ENCODE data around the gene KDM6A. TPM values are rescaled to one million over a fixed set of nuclear protein-coding genes. Genes with fewer than 3 reads are reported as not detected.
A peak's percentile ranks its signal among the peaks of the same experiment; 100 is the strongest.

KDM6A gene
- total RNA-seq, 4 donors from 2014 or later: 24.4 to 29.7 (median 26.8) TPM

DNA sequence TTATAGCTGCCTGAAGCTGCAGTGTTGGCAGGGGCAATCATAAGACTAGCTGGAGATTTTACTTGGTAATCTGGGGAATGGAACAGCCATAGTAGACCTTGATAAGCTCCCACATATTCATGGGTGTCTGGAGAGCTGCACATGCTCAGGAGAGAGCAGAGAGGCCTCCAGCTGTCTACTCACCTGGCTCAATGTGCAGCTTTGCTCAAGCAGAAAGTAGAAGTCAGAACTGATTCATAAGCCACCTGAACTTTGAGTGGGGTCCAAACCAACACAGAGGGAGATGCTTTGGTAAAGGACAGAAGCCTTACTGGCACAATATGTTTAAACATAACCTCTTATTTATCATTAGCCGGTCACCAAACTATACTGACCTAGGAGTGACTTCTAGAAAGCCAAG is 54.4 kb downstream of the KDM6A start:
- Histone ChIP-seq H3K27me3 (no peaks in the 10 kb centered on the region), H3K4me1 (peaks cover 0 to 11% (median 0%) of the 10 kb centered on the region in 3 donors), H3K36me3 (no peaks in the 10 kb centered on the region), H3K9me3 (no peaks in the 10 kb centered on the region), H3K4me3 (no peak overlapping the region), H3K27ac (no peak overlapping the region)
- 27 to 83% methylated on average over 1 of the region's 1 CpG for WGBS, 2 donors
- DNase-seq: no peak
- TF ChIP-seq, protein P1, sequence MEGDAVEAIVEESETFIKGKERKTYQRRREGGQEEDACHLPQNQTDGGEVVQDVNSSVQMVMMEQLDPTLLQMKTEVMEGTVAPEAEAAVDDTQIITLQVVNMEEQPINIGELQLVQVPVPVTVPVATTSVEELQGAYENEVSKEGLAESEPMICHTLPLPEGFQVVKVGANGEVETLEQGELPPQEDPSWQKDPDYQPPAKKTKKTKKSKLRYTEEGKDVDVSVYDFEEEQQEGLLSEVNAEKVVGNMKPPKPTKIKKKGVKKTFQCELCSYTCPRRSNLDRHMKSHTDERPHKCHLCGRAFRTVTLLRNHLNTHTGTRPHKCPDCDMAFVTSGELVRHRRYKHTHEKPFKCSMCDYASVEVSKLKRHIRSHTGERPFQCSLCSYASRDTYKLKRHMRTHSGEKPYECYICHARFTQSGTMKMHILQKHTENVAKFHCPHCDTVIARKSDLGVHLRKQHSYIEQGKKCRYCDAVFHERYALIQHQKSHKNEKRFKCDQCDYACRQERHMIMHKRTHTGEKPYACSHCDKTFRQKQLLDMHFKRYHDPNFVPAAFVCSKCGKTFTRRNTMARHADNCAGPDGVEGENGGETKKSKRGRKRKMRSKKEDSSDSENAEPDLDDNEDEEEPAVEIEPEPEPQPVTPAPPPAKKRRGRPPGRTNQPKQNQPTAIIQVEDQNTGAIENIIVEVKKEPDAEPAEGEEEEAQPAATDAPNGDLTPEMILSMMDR (IDR thresholded peaks at IDR 0.05): no peak
- no peak for TF ChIP-seq POLR2A (IDR thresholded peaks at IDR 0.05)
- intact Hi-C loops (cut with DNase I): no loop called here

DNA sequence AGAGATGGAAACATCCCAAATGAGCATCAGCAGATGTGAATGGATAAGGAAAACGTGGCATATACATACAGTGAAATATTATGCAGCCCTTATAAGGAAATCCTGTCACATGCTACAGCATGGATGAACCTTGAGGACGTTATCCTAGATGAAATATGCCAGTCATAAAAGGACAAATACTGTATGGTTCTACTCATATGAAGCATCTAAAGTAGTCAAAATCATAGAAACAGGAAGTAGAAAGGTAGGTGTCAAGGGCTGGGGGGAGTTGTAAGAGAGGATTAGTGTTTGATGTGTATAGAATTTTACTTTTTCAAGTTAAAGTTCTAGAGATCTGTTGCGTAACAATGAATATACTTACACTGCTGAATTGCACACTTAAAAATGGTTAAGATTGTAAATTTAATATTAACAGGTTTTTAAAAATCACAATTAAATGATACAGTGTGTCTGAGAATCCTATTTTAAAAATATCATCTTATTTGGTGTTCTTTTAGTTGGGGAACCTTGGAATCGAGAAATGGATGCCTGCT is 58.5 kb downstream of the KDM6A start:
- Histone ChIP-seq H3K9me3 (no peaks in the 10 kb centered on the region), H3K27me3 (no peaks in the 10 kb centered on the region), H3K4me1 (peaks cover 0 to 25% (median 4%) of the 10 kb centered on the region in 3 donors), H3K4me3 (no peak overlapping the region), H3K27ac (no peak overlapping the region), H3K36me3 (no peaks in the 10 kb centered on the region)
- no peak for DNase-seq
- WGBS, 2 donors: 87 to 92% methylated on average over 4 of the region's 4 CpGs
- intact Hi-C loops (cut with DNase I): no loop called here
- no peak for TF ChIP-seq POLR2A (IDR thresholded peaks at IDR 0.05)
- TF ChIP-seq, protein P1 (IDR thresholded peaks at IDR 0.05): no peak

DNA sequence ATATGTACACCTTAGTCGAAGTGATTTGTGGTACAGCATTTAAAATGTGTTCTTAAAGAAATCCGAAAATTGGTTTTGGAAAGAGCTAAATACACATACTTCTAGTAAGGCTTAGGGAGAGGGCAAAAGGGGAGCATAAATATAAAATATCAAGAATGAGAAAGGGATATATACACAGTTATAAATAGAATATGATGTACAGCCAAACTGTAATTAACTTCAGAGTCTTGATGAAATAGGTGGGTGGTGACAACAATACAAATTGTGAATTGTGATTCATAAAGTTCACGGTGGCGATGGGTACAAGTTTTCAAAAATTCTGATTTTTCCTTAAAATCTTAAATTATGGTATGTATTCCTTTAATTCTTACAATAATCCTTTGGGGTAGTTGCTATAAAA is 62.2 kb downstream of the KDM6A start:
- no peak overlapping the region for H3K27ac ChIP-seq
- WGBS, 2 donors: 54 to 89% methylated on average over 3 to 4 of the region's 4 CpGs
- no peaks in the 10 kb centered on the region for H3K9me3 ChIP-seq
- no peak for DNase-seq
- H3K36me3 ChIP-seq: no peaks in the 10 kb centered on the region
- no peak overlapping the region for H3K4me3 ChIP-seq
- TF ChIP-seq, protein P1 (IDR thresholded peaks at IDR 0.05): no peak
- TF ChIP-seq POLR2A (IDR thresholded peaks at IDR 0.05): no peak
- no peaks in the 10 kb centered on the region for H3K27me3 ChIP-seq
- intact Hi-C loops (cut with DNase I): no loop called here
- H3K4me1 ChIP-seq: peaks cover 7 to 40% (median 7%) of the 10 kb centered on the region in 3 donors

DNA sequence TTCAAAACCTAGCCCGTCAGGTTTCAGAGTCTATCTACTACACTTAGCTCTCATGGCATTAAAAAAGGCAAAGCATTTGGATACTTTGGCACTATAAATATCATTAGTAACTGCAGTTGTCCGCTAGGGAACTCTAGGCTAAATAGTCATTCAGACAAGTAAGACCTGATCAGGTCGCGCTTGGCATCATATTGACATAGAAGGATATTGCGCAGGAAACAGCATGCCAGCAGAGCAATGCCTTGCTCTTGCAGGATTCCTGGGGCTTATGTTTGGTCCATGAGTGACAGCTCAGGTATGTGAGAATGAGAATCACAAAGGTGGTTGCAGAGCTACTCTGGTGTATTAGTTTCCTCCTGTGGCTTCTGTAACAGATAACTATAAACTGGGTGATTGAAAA is 62.7 kb downstream of the KDM6A start:
- TF ChIP-seq, protein P1 (IDR thresholded peaks at IDR 0.05): peak in 3 of 6 experiments; percentile 11 to 51 (median 20)
- TF ChIP-seq POLR2A (IDR thresholded peaks at IDR 0.05): no peak
- Histone ChIP-seq H3K36me3 (no peaks in the 10 kb centered on the region), H3K4me3 (no peak overlapping the region), H3K27me3 (no peaks in the 10 kb centered on the region), H3K4me1 (peaks cover 7 to 40% (median 7%) of the 10 kb centered on the region in 3 donors), H3K9me3 (no peaks in the 10 kb centered on the region), H3K27ac (no peak overlapping the region)
- no peak for DNase-seq
- intact Hi-C loops (cut with DNase I): no loop called here
- 40 to 77% methylated on average over 1 to 5 of the region's 5 CpGs for WGBS, 2 donors

DNA sequence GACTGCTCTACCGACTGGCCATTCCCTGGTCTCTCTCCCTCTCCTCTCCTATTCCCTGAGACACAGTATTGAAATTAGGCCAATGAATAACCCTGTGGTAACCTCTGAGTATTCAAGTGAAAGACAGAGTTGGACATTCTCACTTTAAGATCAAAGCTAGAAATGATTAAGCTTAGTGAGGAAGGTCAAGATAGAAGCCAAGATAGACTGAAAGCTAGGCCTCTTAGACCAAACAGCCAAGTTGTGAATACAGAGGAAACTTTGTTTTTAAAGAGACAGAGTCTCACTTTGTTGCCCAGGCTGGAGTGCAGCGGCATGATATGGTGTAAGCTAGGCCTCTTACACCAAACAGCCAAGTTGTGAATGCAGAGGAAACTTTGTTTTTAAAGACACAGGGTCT is 64.6 kb downstream of the KDM6A start:
- no peaks in the 10 kb centered on the region for H3K9me3 ChIP-seq
- DNase-seq: no peak
- peaks cover 7 to 40% (median 7%) of the 10 kb centered on the region in 3 donors for H3K4me1 ChIP-seq
- WGBS, 2 donors: 78 to 88% methylated on average over 2 of the region's 2 CpGs
- no peaks in the 10 kb centered on the region for H3K27me3 ChIP-seq
- H3K27ac ChIP-seq: no peak overlapping the region
- no peak overlapping the region for H3K4me3 ChIP-seq
- TF ChIP-seq POLR2A (IDR thresholded peaks at IDR 0.05): no peak
- TF ChIP-seq, protein P1 (IDR thresholded peaks at IDR 0.05): no peak
- intact Hi-C loops (cut with DNase I): no loop called here
- no peaks in the 10 kb centered on the region for H3K36me3 ChIP-seq

Data from esophagus squamous epithelium (tissue), 5 donors.